Kidney epithelial cell (primary cell): ENCODE results near the gene EFCAB11. TPM values are rescaled to one million over a fixed set of nuclear protein-coding genes. Genes with fewer than 3 reads are reported as not detected.

Experiments
- DNase-seq: peaks from one replicate; pipeline ENCODE4 v3.0.0-alpha.2; 2010; ENCODE audit warnings: low read depth
- H3K27me3 ChIP-seq: 2 replicates; pipeline ENCODE4 v1.6.0; 2011; ENCODE audit warnings: low read length; ENCODE audit not compliant: control insufficient read depth, insufficient read depth
- H3K36me3 ChIP-seq: 2 replicates; pipeline ENCODE4 v1.5.1; 2011; ENCODE audit warnings: low read length; ENCODE audit not compliant: control insufficient read depth, insufficient read depth
- H3K4me3 ChIP-seq: 2 replicates; pipeline ENCODE4 v1.5.1; 2011; ENCODE audit warnings: low read depth, mild to moderate bottlenecking, control low read depth, low read length
- total RNA-seq: library from RNA; depleted of rRNA; stranded (reverse); fragments of >200 nt; gene quantifications from 2 replicates; pipeline ENCODE4 v1.2.3, GENCODE V29; 2015
- TF ChIP-seq, protein P1 (sequence below): IDR thresholded peaks from 2 replicates; pipeline ENCODE4 v1.5.1; 2011; ENCODE audit warnings: mild to moderate bottlenecking, moderate library complexity, low read length, control low read depth, inconsistent platforms; ENCODE audit not compliant: insufficient read depth, poor library complexity, severe bottlenecking

EFCAB11 gene, protein sequence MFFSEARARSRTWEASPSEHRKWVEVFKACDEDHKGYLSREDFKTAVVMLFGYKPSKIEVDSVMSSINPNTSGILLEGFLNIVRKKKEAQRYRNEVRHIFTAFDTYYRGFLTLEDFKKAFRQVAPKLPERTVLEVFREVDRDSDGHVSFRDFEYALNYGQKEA
- 3.3 and 12.8 TPM in 2 replicates for total RNA-seq

- TF ChIP-seq, protein P1, sequence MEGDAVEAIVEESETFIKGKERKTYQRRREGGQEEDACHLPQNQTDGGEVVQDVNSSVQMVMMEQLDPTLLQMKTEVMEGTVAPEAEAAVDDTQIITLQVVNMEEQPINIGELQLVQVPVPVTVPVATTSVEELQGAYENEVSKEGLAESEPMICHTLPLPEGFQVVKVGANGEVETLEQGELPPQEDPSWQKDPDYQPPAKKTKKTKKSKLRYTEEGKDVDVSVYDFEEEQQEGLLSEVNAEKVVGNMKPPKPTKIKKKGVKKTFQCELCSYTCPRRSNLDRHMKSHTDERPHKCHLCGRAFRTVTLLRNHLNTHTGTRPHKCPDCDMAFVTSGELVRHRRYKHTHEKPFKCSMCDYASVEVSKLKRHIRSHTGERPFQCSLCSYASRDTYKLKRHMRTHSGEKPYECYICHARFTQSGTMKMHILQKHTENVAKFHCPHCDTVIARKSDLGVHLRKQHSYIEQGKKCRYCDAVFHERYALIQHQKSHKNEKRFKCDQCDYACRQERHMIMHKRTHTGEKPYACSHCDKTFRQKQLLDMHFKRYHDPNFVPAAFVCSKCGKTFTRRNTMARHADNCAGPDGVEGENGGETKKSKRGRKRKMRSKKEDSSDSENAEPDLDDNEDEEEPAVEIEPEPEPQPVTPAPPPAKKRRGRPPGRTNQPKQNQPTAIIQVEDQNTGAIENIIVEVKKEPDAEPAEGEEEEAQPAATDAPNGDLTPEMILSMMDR = peak; percentile 25
- Histone ChIP-seq H3K36me3 (no peaks in the 10 kb centered on the region), H3K4me3 (peak within 1 kb of the TSS; percentile 74), H3K27me3 (no peaks in the 10 kb centered on the region)
- peak; percentile 95 for DNase-seq
Observed at GRCh38 chr14:89954070-89955021, at the start of gene EFCAB11. EFCAB11 (minus strand) TSS chr14:89954730; CDS start chr14:89954660, 70 bp downstream.

DNA sequence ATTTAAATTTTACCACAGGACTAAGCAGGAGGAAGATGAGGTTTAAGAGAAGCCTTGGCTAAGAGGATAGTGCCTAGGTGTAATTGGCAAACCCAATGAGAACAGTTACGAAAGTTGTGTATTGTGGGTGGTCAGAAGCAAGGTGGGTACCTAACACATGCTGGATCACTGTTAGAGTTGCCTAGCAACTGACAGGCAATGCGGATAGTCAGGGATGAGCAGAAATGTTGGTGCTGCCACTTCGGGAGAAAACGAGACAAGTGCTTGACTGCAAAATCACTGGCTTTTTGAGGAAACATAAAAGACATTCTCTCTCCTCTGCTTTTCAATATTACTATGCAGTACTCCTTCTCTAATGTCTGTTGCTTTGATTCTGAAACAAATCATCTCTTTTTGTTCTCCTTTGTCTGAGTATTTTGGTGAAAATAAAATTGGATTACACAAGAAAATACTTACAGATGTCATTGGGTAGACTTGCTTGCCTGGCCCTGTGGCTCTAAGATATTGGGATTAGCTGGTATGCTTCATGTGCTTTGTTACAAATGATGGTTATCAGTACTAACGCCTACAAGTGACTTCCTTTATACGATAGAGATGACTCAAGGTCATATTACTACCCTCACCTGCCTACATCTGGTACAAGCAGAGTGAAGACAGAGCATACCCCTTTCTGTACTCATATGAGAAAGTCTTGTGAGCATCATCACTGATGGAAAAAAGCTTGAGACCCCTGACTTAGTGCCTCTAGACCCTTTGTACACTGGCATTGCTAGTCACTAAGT, 49.2 kb upstream of the EFCAB11 start:
- Histone ChIP-seq H3K36me3 (peaks cover 2% of the 10 kb centered on the region), H3K27me3 (no peaks in the 10 kb centered on the region), H3K4me3 (no peak overlapping the region)
- no peak for DNase-seq
- TF ChIP-seq, protein P1 = no peak

GRCh38 chr14:90000935-90001334, 46.4 kb upstream of the EFCAB11 start:
- no peak overlapping the region for H3K4me3 ChIP-seq
- no peak for DNase-seq
- peaks cover 2% of the 10 kb centered on the region for H3K36me3 ChIP-seq
- TF ChIP-seq, protein P1 = no peak
- no peaks in the 10 kb centered on the region for H3K27me3 ChIP-seq

DNA sequence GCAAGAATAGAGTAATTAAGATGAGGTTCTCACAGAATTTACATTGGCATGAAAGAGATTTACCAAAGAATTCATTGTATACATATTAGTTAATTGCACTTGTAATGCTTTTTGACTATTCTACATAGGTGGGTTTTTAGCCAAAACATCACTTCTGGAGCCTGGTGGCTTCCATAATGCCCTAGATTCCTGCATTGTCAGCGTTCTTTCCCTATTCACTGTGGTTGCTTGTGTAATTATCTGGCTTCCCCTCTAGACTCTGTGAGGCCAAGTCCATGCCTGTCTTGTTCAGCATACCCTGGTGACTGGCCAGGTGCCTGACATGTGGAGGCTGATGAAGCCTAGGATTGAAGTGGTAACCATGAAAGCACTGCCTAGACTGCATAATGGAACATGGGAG, 42.4 kb upstream of the EFCAB11 start:
- peaks cover 2% of the 10 kb centered on the region for H3K36me3 ChIP-seq
- no peaks in the 10 kb centered on the region for H3K27me3 ChIP-seq
- H3K4me3 ChIP-seq = no peak overlapping the region
- TF ChIP-seq, protein P1 = no peak
- DNase-seq = no peak

DNA sequence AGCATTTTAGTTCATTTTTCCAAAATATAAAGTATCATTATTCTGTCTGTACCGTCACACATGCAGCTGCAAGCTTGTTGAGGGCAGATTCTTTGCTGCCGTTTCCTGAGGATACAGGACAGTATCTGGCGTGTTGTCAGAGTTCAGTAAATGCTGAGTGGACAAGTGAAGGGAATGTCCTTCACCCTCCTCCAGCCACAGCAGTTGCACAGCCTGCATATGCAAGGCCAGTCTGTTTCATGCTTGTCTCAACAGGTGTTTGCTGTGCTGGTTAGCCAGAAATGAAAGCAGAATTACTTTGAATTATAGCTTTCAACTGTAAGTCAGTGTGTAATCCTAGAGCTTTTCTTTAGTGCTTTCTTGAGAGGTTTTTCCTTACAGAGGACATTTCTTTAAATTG, 37.7 kb upstream of the EFCAB11 start:
- H3K27me3 ChIP-seq = no peaks in the 10 kb centered on the region
- H3K36me3 ChIP-seq = no peaks in the 10 kb centered on the region
- no peak for DNase-seq
- no peak overlapping the region for H3K4me3 ChIP-seq
- TF ChIP-seq, protein P1 = no peak
